GM18505 (cell line): Measurements from ENCODE around the gene BMP6.

Source experiments
- ATAC-seq: cut with Tn5 transposase; IDR thresholded peaks from one replicate; pipeline ENCODE4 v1.9.1; 2021; ENCODE audit not compliant: unreplicated experiment
- POLR2A ChIP-seq: IDR thresholded peaks from 4 replicates; pipeline ENCODE4 v1.6.1; 2011; ENCODE audit warnings: borderline replicate concordance; ENCODE audit not compliant: insufficient read depth, insufficient read length; ENCODE audit errors: extremely low read depth

Gene BMP6

DNA sequence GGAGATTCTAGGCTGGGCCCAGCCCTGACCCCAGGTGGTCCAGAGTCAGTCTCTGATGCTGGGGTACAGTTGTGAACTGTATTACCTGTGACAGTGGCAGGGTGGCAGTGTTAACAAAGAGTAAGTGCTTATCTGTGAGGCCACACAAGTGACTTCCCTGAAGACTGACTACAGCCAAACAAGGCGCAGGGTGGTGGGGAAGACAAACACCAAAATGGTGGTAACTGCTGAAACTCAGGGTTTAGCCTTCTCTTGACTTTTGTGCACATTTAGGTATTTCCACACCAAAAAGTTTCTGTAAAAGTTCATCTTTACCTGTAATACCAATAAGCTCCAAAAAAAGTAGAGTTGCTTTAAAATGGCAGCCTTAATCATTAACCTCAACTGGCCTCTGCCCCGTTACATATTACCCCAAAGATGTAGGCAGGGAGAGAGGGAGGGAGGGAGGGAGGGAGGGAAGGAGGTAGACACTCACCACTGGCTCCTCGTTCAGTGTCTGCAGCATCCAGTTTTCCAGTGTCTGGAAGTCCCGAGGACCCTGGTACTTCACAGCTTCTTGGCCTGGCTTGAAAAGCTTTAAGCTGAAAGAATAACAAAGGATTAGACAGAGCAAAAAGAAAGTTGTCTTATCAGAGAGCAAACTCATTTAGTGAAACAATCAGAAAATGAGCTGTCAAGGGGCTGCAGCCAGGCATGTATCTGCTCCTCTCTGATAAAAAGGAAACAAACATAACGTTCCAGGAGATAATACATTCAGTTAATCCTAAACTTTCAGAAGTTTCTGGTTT, 173.4 kb downstream of the BMP6 start:
- TF ChIP-seq POLR2A: no peak
- no peak for ATAC-seq

DNA sequence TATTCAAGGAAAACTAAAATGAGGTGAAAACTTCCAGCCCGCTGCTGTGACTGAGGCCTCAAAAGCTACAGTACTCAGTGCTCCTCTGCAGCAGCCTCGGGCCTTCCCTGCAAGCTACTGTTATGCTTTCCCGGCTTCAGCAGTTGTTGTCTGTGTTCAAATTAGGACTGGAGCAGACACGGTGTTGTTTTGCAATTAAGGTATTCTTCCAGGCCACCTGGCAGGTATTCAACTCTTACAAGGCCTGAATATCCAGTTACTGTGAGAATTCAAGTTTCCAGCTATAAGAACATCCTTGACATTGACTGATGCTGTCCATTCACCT, 174.0 kb downstream of the BMP6 start:
- no peak for TF ChIP-seq POLR2A
- ATAC-seq: no peak

GRCh38 chr6:7900621-7901020, 174.7 kb downstream of the BMP6 start:
- no peak for TF ChIP-seq POLR2A
- no peak for ATAC-seq

DNA sequence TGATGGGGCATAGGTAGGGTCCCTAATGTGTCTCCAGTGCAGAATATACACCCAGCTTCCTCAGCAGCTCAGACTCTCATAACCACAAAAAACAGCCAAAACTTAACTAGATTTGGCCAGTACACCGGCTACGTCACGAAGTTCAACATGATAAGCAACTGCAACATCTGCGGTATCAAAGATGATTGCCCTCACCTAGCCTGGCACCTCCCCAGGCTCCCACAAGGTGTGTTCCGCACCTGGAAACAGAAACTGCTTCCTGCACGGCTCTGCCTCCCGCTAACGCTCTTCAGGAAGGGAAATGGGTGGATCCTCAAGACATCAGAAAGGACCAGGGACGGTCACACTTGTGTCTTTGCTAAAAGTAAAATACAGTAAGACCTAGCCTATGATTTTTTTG, 175.2 kb downstream of the BMP6 start:
- no peak for ATAC-seq
- no peak for TF ChIP-seq POLR2A

DNA sequence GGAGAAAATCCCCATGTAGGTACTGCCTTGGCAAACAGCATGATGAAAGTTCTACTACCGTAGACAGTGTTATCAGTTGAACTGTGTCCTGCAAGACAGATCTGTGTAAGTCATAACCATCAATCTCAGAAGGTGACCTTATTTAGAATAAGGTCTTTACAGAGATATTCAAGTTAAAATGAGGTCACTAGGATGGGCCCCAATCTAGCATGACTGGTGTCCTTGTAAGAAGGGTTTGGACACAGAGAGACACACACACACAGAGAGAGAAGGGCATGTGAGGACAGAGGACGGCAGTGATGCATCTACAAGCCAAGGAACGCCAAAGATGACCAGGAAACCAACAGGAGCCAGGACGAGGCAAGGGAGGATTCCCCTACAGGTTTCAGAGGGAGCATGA, 175.9 kb downstream of the BMP6 start:
- TF ChIP-seq POLR2A: no peak

DNA sequence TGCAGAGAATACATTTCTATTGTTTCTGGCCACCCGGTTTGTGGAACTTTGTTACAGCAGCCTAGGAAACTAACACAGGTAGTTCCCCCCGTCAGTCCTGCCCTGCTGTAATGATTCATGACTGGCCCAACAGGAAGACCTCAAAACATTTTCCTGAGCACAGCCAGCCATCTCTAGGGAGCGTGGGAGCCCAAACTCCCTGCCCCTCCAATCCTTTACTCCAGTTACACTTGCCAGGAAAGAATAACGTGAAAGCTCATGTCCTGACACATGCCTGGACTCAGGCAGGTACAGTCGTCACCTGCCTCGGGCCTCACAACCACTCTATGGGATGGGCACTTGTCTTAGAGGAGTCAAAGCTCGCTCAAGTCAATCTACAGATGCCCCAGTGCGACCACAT, 176.3 kb downstream of the BMP6 start:
- no peak for ATAC-seq
- TF ChIP-seq POLR2A: peak; percentile 23

More for the DNA sequence above, 175.9 kb downstream of the BMP6 start:
- ATAC-seq: no peak

DNA sequence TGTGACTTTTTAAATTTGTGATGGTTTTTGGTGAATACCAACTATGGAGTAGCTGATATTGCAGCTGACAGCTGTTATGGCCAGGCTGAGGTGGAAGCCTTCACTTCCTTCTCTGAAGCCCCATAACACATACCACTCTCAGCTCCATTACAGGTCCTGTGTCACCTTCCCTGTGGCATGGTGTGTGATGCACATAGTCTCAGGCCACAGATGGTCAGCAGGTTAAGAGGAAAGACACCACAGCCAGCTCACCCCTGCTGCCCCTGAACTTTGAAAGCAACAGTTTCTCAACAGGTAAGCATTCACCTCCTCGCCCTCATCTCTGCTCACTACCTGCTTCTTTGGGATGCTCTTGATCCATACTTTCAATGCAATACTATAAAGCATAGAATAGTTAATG, 177.0 kb downstream of the BMP6 start:
- no peak for ATAC-seq
- TF ChIP-seq POLR2A: no peak

DNA sequence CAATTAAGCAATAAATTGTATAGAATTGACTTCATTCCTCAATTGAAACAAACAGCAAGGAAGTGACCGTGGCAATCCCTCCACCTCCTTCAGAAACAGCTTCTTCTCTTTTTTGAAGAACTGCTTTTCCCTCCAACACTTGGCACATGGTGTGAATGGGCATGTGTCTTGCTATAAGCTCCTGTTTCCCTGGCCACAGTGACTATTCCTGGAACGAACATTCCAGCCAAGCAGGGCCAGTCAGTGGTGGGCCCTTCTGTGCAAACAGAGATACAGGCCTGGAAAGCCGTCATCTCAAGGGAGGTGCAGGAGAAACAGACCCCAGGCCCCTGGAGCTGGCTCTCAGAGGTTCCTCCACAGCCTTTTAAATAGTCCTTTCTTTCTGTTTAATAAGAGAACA, 177.8 kb downstream of the BMP6 start:
- ATAC-seq: no peak
- TF ChIP-seq POLR2A: no peak

DNA sequence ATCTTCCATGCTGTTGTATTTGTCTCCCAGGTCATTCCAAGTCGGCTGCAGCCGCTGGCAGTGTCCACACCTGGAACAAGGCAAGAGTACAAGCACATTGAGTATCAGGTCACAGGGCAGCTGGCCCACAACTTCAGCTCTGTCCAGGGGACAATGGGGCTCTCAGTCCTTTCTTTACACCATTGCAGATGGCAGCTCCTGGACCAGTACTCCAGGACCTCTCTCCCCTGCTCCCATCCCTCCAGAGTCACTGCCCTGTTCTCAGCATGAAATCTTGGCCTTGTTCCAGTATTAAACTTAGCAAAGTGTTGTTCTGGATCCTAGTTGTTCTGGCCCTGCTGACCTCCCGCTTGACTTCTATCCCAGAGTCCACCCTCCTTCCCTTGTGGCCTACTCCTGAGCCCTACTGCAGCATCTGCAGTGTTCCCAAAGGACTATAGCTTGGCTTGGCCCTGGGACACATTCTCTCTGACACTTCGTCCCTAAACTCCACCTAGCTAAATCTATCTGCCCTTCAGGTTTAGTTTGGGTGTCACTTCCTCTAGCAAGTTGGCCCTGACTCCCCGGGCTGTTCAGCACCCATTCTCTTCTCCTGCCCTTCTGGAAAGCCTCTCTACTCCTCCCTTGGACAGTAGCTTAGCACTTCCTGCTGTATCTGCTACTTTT, 178.9 kb downstream of the BMP6 start:
- TF ChIP-seq POLR2A: no peak
- ATAC-seq: no peak

DNA sequence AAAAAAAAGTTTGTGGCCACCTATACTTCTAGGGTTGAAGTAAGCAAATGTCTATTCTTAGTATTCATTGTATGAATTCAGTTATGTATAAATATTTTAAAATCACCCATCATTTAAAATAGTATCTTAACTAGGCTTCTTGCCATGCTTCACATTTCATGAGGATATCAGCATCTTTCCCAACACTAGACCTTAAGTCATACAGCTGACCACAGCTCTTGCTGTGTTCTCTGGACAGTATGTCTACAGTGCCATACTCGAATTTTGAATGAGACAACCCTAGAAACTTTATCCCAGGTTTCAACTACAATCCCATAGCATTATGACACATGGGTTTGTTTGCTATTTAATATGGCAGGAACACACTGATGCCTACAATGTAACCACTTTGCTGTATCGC, 179.5 kb downstream of the BMP6 start:
- no peak for TF ChIP-seq POLR2A
- ATAC-seq: no peak

GRCh38 chr6:7906741-7907140, 180.8 kb downstream of the BMP6 start:
- no peak for TF ChIP-seq POLR2A
- no peak for ATAC-seq

- no peak for TF ChIP-seq POLR2A
- ATAC-seq: no peak
Measured at GRCh38 chr6:7907159-7907558, 181.3 kb downstream of the BMP6 start.

GRCh38 chr6:7909323-7910276, 183.7 kb downstream of the BMP6 start:
- TF ChIP-seq POLR2A: no peak
- peak; percentile 43 for ATAC-seq
